HG02571 (cell line): ENCODE results near the gene CHAT.

Source experiments
- ATAC-seq: cut with Tn5 transposase; IDR thresholded peaks from one replicate; pipeline ENCODE4 v1.9.1; 2021; ENCODE audit warnings: mild to moderate bottlenecking, moderate library complexity; ENCODE audit not compliant: unreplicated experiment

Gene CHAT

GRCh38 chr10:49611816-49612512, 1.9 kb upstream of the CHAT start:
- no peak for ATAC-seq

GRCh38 chr10:49612513-49613164, 1.2 kb upstream of the CHAT start:
- no peak for ATAC-seq

GRCh38 chr10:49613165-49613881, 514 bp upstream of the CHAT start:
- no peak for ATAC-seq

GRCh38 chr10:49614242-49615198, 683 bp downstream of the CHAT start:
- ATAC-seq = no peak

- no peak for ATAC-seq
Measured at GRCh38 chr10:49615213-49615612, 1.4 kb downstream of the CHAT start.

- ATAC-seq = no peak
Measured at GRCh38 chr10:49615721-49616120, 1.9 kb downstream of the CHAT start.

GRCh38 chr10:49616421-49617101, 2.7 kb downstream of the CHAT start:
- no peak for ATAC-seq

- no peak for ATAC-seq
Measured at GRCh38 chr10:49617121-49618020, 3.5 kb downstream of the CHAT start.

GRCh38 chr10:49618821-49619220, 5.0 kb downstream of the CHAT start:
- no peak for ATAC-seq

GRCh38 chr10:49619613-49620012, 5.8 kb downstream of the CHAT start:
- ATAC-seq = no peak

- ATAC-seq = no peak
Measured at GRCh38 chr10:49620286-49620810, 6.5 kb downstream of the CHAT start.

- ATAC-seq = no peak
Measured at GRCh38 chr10:49620841-49621378, 7.1 kb downstream of the CHAT start.

- ATAC-seq = no peak
Measured at GRCh38 chr10:49621561-49621960, 7.7 kb downstream of the CHAT start.

GRCh38 chr10:49622426-49623425, 8.9 kb downstream of the CHAT start:
- no peak for ATAC-seq

GRCh38 chr10:49624629-49625028, 10.8 kb downstream of the CHAT start:
- ATAC-seq = no peak

GRCh38 chr10:49625411-49625810, 11.6 kb downstream of the CHAT start:
- ATAC-seq = no peak

- ATAC-seq = no peak
Measured at GRCh38 chr10:49627038-49627437, 13.2 kb downstream of the CHAT start.
